GM18517 (cell line): Measurements from ENCODE around the gene LHX3.

ENCODE experiments used
- ATAC-seq: cut with Tn5 transposase; IDR thresholded peaks from one replicate; pipeline ENCODE4 v1.9.1; 2021; ENCODE audit warnings: mild to moderate bottlenecking, moderate library complexity; ENCODE audit not compliant: unreplicated experiment

LHX3 gene

GRCh38 chr9:136204838-136205706, at the start of gene LHX3:
TSS of gene LHX3 (minus strand) at chr9:136205128. CDS start at chr9:136205012, 116 bp downstream.
- no peak for ATAC-seq

- no peak for ATAC-seq
These were observed 48.6 kb upstream of the LHX3 start for GRCh38 chr9:136253246-136254130.

GRCh38 chr9:136252846-136253245, 47.9 kb upstream of the LHX3 start:
- no peak for ATAC-seq

- ATAC-seq, result no peak
These were observed 47.4 kb upstream of the LHX3 start for GRCh38 chr9:136252281-136252680.

GRCh38 chr9:136251264-136252115, 46.6 kb upstream of the LHX3 start:
- no peak for ATAC-seq

- ATAC-seq, result no peak
These were observed 45.7 kb upstream of the LHX3 start for GRCh38 chr9:136250676-136251075.

GRCh38 chr9:136249877-136250559, 45.1 kb upstream of the LHX3 start:
- ATAC-seq, result no peak

- ATAC-seq, result no peak
These were observed 44.3 kb upstream of the LHX3 start for GRCh38 chr9:136248951-136249876.

GRCh38 chr9:136247947-136248637, 43.2 kb upstream of the LHX3 start:
- no peak for ATAC-seq

GRCh38 chr9:136247551-136247916, 42.6 kb upstream of the LHX3 start:
- ATAC-seq, result no peak

- ATAC-seq, result no peak
These were observed 42.1 kb upstream of the LHX3 start for GRCh38 chr9:136246849-136247550.

GRCh38 chr9:136245219-136246150, 40.6 kb upstream of the LHX3 start, which contains the start of gene QSOX2:
TSS of gene QSOX2 (minus strand) at chr9:136245812. CDS start at chr9:136245803, 9 bp downstream.
- ATAC-seq, result peak; percentile 51

- peak; percentile 3 for ATAC-seq
These were observed 40.0 kb upstream of the LHX3 start for GRCh38 chr9:136244969-136245218.

GRCh38 chr9:136244122-136244968, 39.4 kb upstream of the LHX3 start:
- no peak for ATAC-seq

- no peak for ATAC-seq
These were observed 38.7 kb upstream of the LHX3 start for GRCh38 chr9:136243631-136244030.

GRCh38 chr9:136242918-136243525, 38.1 kb upstream of the LHX3 start:
- no peak for ATAC-seq
